Measurements from ENCODE around the gene PDGFA. TPM values are rescaled to one million over a fixed set of nuclear protein-coding genes. Genes with fewer than 3 reads are reported as not detected.

PDGFA gene
- total RNA-seq, 1 donor from 2014 or later = 37.2 TPM

GRCh38 chr7:498678-499641 is 20.7 kb downstream of the PDGFA start:
- ATAC-seq (no peak), DNase-seq (ENCODE audit: missing footprints) (peak; percentile 2)
- intact Hi-C loops (cut with DNase I) = no loop called here

- peak; percentile 32 for DNase-seq (ENCODE audit: missing footprints)
- no peak for ATAC-seq
- intact Hi-C loops (cut with DNase I) = no loop called here
Observed at GRCh38 chr7:497946-498655, 21.5 kb downstream of the PDGFA start.

DNA sequence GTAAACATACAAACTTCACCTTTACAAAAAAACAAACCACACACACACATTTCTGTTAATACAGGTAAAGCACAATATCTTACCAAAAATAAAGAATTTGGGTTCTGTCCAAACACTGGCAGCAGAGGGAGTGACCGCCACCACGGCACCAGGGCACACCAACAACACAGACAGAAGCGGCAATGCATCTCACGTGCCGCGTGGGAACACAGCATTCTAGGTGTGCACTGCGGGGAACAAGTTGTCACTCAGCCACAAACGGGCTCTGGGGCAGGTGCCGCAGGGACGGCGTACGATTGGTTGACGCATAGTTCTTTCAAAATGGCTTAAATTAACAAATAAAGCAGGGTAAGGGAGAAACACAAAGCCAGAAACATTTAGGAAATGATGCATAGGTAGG is 22.3 kb downstream of the PDGFA start:
- ATAC-seq = no peak
- DNase-seq (ENCODE audit: missing footprints) = peak; percentile 54
- intact Hi-C loops (cut with DNase I) = no loop called here

GRCh38 chr7:496528-497295 is 22.9 kb downstream of the PDGFA start:
- intact Hi-C loops (cut with DNase I) = no loop called here
- peak; percentile 63 for DNase-seq (ENCODE audit: missing footprints)
- no peak for ATAC-seq

- ATAC-seq = no peak
- intact Hi-C loops (cut with DNase I) = no loop called here
- peak; percentile 39 for DNase-seq (ENCODE audit: missing footprints)
Observed at GRCh38 chr7:495761-496321, 23.8 kb downstream of the PDGFA start.

DNA sequence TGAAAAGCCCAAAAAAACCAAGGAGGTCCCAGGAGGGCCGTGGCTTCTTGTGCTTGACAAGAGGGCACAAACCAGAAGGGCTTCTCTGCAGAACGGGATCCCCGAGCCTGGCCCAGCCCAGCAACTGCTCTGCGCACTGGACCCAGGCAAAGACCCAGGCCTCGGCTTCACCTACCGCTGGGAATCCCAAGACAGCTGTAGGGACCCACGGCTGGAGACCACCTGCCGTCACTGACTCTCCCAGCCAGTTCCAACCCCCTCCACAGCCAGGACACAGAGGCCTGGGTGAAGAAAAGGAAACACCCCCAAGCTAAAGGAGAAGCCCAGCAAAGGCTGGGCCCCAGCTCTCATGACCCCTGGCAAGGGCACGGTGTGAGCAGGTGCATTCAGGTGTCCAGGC is 24.3 kb downstream of the PDGFA start:
- DNase-seq (ENCODE audit: missing footprints) = peak; percentile 53
- intact Hi-C loops (cut with DNase I) = no loop called here
- no peak for ATAC-seq

GRCh38 chr7:494906-495305 is 24.7 kb downstream of the PDGFA start:
- intact Hi-C loops (cut with DNase I) = no loop called here
- DNase-seq (ENCODE audit: missing footprints) (no peak), ATAC-seq (no peak)

DNA sequence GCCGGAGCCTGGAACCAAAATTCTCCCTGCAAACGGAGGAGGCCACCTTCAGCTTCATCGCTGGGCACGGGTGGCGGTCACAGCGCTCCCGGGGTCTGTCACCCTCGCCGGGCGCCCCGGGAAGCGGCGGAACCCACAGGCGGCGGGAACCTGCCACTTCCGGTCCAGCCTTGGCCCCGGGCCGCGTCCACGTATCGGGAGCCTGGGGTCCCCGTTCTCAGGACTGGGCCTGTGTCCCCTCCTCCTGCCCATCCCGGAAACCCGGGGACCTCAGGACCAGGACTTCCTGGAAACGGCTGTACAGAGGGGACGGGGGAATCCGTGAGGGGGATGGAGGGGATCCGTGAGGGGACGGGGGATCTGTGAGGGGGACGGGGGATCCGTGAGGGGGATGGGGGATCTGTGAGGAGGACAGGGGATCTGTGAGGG is 25.4 kb downstream of the PDGFA start:
- peak; percentile 9 for DNase-seq (ENCODE audit: missing footprints)
- no peak for ATAC-seq
- intact Hi-C loops (cut with DNase I) = no loop called here

- ATAC-seq (no peak), DNase-seq (ENCODE audit: missing footprints) (peak; percentile 14)
- intact Hi-C loops (cut with DNase I) = no loop called here
Observed at GRCh38 chr7:493661-494251, 25.9 kb downstream of the PDGFA start.

DNA sequence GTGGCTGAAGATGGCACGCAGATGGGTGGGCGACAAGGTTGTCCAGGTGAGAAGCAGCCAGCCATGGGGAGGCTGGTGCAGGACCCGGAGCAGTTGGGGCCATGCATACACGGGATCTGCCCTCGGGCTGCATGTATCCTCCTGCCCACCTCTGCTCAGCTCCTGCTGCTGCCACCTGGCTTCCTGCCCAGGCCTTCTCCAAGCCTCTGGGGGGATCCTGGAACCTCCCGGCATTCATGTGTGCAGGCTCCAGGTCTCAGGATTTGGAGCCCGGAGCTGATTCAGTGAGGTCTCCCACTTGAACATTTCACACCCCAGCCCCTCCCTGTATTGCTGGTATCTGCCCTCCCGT is 27.0 kb downstream of the PDGFA start:
- peak; percentile 66 for DNase-seq (ENCODE audit: missing footprints)
- intact Hi-C loops (cut with DNase I) = no loop called here
- ATAC-seq = no peak

- DNase-seq (ENCODE audit: missing footprints) (peak; percentile 61), ATAC-seq (no peak)
- intact Hi-C loops (cut with DNase I) = no loop called here
Observed at GRCh38 chr7:491958-492713, 27.5 kb downstream of the PDGFA start.

DNA sequence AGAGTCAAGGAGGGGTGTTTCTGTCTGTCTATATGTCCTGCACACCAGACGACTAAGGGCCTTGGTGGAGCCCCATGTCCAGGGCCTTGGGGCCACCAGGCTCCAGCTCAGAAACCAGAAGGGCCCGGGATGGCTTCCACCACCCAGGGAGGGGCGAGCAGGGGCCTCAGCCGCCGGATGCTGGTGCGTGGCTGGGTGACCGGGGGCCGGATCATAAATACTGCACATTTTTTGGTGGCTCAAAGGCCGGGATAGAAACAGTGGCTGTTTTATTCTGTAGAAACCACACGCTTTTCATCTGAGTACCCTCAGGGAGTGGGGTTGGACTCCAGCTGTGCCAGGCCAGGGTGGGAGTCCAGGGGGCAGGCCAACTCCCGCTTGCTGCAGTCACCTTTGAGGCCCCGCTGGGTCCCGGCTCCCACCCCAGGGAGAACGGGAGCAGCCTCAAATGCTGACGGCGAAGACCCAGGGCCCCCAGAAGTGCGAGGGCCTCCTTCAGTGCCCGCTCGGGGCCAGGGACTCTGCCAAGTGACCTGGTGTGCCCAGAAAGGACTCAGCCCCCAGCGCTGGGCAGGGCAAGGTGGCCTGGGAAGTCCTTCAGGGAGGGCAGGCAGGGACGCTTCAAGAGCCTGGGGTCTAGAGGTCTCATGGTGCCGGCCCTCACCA is 28.2 kb downstream of the PDGFA start:
- DNase-seq (ENCODE audit: missing footprints) (peak; percentile 33), ATAC-seq (no peak)
- intact Hi-C loops (cut with DNase I) = no loop called here

DNA sequence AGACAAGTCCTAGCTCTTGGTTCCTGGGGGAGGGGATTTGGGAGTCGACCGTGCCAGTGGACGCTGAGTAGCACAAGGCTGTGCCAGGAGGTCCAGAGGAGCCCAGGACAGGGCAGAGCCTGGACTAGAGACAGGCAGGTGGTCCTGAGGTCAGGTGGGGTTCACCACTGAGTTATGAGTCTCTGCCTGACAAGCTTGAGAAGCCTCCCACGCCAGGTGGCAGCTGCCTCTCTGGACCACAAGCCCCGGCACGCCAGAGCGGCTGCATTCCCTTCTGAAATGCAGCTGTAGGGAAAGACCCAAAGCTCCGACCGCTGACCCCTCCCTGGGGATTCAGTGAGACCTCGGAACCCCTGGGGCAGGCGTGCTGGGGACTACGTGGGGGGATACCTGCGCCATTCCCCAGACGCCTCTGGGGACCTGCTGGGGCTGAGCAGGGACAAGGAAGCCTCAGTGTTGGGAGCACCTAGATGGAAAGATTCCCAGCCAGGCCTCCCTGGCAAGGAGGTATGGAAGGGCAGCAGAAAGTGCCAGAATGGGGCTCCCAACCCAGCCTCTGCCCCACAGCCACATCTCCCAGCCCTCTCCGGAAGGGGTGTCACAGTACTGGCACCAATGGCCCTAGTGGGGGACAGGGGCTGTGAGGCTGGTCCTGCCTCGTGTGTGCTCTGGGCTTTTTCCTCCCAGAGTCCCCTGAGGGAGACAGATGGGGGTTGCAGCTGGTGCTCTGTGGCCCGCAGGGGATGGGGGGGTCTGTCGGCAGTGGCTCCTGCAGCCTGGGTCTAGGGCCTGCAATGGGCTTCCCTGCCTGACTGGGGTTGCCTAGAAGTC is 29.0 kb downstream of the PDGFA start:
- no peak for ATAC-seq
- intact Hi-C loops (cut with DNase I) = no loop called here
- peak; percentile 39 for DNase-seq (ENCODE audit: missing footprints)

DNA sequence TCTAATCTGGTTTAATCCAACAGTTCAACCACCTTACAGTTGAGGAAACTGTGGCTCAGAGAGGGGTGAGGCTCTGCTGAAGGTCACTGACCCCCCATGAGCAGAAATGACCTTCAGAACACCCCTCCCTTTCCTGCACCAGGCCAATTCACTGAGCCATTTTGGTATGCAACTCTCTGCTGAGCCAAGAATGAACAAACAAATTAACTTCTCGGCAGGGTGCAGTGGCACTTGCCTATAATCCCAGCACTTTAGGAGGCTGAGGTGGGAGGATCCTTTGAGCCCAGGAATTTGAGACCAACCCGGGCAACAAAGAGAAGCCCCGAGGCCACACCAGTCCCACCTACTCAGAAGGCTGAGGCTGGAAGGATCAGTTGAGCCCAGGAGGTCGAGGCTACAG is 29.8 kb downstream of the PDGFA start:
- DNase-seq (ENCODE audit: missing footprints) (no peak), ATAC-seq (no peak)
- intact Hi-C loops (cut with DNase I) = no loop called here

GRCh38 chr7:486216-486743 is 33.4 kb downstream of the PDGFA start:
- intact Hi-C loops (cut with DNase I) = no loop called here
- DNase-seq (ENCODE audit: missing footprints) (no peak), ATAC-seq (no peak)

Measured in Right ventricle myocardium inferior (tissue), 1 donor.